Cardiac fibroblast (primary cell): ENCODE measurements around the gene PTPRG.

Experiments used
- DNase-seq, 2 donors: peaks; one replicate each; pipeline versions ENCODE4 v3.0.0 to v3.0.0-alpha.2; 2010; ENCODE audit warnings: low read depth in 2 of 2
- H3K4me3 ChIP-seq, 2 donors: replicated peaks in 1 of 2; 1 replicate in 1 of 2; 2 replicates in 1 of 2; pipeline ENCODE4 v1.5.1; 2011; ENCODE audit warnings: low read depth in 2 of 2, low read length in 2 of 2, mild to moderate bottlenecking in 2 of 2, moderate library complexity in 1 of 2
- TF ChIP-seq, protein P1 (sequence below): IDR thresholded peaks from one replicate; pipeline ENCODE4 v1.5.1; 2011; ENCODE audit warnings: low read depth, mild to moderate bottlenecking, low read length, inconsistent platforms

PTPRG gene

DNA sequence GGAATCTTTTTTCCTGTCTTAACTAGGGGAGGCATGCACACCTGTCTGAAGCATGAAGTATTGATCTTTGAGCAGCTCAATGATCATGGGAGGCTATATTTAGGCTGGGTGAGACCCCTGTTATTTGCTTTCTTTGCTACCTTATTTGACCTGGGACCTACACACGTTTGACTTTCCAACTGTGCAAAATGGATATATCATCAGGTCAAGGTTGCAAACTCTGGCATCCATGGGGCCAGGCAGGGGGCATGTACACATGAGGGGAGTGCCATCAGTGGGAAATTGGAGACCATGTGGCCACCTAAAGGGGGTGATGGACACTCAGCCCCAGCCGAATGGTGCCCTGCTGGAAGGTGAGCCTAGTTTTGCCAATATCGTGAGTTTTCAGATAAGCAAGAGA is 637.8 kb downstream of the PTPRG start:
- no peak overlapping the region for H3K4me3 ChIP-seq
- TF ChIP-seq, protein P1, sequence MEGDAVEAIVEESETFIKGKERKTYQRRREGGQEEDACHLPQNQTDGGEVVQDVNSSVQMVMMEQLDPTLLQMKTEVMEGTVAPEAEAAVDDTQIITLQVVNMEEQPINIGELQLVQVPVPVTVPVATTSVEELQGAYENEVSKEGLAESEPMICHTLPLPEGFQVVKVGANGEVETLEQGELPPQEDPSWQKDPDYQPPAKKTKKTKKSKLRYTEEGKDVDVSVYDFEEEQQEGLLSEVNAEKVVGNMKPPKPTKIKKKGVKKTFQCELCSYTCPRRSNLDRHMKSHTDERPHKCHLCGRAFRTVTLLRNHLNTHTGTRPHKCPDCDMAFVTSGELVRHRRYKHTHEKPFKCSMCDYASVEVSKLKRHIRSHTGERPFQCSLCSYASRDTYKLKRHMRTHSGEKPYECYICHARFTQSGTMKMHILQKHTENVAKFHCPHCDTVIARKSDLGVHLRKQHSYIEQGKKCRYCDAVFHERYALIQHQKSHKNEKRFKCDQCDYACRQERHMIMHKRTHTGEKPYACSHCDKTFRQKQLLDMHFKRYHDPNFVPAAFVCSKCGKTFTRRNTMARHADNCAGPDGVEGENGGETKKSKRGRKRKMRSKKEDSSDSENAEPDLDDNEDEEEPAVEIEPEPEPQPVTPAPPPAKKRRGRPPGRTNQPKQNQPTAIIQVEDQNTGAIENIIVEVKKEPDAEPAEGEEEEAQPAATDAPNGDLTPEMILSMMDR = no peak
- DNase-seq = no peak

DNA sequence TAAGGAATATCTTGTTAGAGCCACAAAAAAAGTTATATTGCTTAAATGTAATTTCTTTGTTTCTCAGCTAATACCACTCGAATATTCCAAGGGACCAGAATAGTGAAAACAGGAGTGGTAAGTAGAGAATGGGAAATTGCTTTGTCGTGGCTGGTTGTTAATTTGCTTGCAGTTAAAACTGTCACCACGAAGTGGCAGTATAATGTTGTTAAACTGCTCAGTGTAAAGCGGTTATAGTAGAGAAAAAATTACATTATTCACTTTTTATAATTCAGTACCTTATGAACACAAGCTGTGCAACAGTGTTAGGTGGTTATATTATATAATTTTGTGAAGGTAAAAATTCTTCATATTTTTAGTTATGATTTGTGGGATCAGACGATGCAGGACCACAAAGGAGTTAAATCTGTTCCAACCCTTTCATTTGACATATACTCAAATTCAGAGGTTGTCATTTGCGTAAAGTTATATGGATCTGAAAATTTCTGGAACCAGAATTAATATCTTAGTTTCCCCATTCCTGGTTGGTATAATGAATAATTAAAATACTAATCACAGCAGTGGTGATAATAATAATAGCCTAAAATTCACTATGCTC is 640.2 kb downstream of the PTPRG start:
- peak; percentile 58 to 63 for DNase-seq
- TF ChIP-seq, protein P1 = peak; percentile 45
- H3K4me3 ChIP-seq = no peak overlapping the region

DNA sequence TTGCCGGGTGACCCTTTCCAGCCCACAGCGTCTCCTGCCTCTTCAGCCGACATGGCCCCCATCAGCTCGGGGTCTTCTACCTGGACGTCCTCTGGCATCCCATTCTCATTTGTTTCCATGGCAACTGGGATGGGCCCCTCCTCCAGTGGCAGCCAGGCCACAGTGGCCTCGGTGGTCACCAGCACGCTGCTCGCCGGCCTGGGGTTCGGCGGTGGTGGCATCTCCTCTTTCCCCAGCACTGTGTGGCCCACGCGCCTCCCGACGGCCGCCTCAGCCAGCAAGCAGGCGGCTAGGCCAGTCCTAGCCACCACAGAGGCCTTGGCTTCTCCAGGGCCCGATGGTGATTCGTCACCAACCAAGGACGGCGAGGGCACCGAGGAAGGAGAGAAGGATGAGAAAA is 641.8 kb downstream of the PTPRG start:
- H3K4me3 ChIP-seq = no peak overlapping the region
- DNase-seq = no peak
- TF ChIP-seq, protein P1 = no peak

DNA sequence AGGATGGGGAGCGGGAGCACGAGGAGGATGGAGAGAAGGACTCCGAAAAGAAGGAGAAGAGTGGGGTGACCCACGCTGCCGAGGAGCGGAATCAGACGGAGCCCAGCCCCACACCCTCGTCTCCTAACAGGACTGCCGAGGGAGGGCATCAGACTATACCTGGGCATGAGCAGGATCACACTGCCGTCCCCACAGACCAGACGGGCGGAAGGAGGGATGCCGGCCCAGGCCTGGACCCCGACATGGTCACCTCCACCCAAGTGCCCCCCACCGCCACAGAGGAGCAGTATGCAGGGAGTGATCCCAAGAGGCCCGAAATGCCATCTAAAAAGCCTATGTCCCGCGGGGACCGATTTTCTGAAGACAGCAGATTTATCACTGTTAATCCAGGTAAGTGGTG is 642.2 kb downstream of the PTPRG start:
- TF ChIP-seq, protein P1 = no peak
- DNase-seq = no peak

DNA sequence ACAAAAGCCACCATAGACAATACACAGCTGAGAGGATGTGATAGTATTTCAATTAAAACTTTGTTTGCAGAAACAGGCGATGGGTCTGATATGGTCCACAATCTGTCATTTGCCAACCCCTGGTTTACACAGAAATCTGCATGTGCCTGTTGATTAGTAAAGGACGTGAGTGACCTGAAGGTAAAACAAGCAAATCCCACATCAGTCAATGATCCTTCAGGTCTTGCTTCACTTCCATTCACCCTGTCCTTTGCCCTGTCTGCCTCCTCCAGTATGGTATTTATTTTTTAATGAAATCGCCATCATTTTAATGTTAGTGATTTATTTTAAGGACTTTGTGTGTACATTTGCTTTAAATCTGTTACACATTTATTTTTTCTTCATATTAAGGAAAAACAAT is 645.8 kb downstream of the PTPRG start:
- TF ChIP-seq, protein P1 = no peak
- DNase-seq = no peak
- H3K4me3 ChIP-seq = no peak overlapping the region

More for the DNA sequence above, 642.2 kb downstream of the PTPRG start:
- H3K4me3 ChIP-seq = no peak overlapping the region

DNA sequence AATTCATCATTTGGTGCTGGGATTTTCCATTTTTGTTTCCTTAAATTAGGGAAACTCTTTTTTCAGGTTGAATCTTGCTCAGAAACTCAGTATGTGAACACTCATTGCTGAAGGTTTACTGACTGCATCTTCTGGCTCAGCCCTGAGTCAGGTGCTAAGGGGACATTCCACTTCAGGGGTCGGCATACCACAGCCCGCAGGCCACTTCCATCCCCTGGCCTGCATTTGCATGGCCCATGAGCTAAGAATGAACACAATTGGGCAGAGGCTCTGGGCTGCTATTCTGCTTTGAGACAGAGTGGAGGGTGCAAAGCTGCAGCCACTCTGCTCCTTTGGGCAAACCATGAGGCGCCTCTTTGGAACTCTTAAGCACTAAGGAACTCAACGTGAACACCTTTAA is 647.0 kb downstream of the PTPRG start:
- TF ChIP-seq, protein P1 = no peak
- DNase-seq = no peak
- H3K4me3 ChIP-seq = no peak overlapping the region

DNA sequence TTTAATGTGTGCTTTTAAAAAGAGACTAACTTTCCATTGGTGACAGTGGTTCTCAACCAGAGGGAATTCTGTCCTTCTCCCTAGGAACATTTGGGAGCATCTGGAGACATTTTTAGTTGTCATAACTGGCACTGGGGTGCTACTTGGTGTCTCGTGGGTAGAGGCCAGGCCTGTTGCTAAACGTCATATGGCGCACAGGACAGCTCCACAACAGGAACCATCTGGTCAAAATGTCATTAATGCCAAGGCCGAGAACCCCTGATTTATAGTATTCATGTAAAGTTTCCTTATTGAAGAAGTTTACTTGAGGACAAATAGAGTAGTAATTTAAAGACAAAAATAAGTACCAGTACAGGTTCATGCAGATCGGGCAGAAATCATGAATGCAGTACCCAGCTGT is 647.7 kb downstream of the PTPRG start:
- DNase-seq = no peak
- TF ChIP-seq, protein P1 = no peak
- H3K4me3 ChIP-seq = no peak overlapping the region
